Camera-type eye (tissue), 1 donor: Measurements from ENCODE around the gene TMUB1. TPM values are rescaled to one million over a fixed set of nuclear protein-coding genes. Genes with fewer than 3 reads are reported as not detected.

Experiments used
- total RNA-seq: library from RNA; depleted of rRNA; stranded (reverse); fragments of >200 nt; gene quantifications from one replicate; pipeline ENCODE4 v1.2.3, GENCODE V29; 2014

TMUB1 gene
- total RNA-seq = 21.1 TPM

GRCh38 chr7:151083071-151083823 lies at the start of gene TMUB1:
TMUB1 (minus strand) TSS chr7:151083493; CDS start chr7:151082563, 930 bp downstream.

GRCh38 chr7:151085691-151086620 lies 2.7 kb upstream of the TMUB1 start, which contains the start of gene AGAP3:
AGAP3 (plus strand) TSS chr7:151086475; CDS start chr7:151086742, 267 bp downstream.

GRCh38 chr7:151080522-151081169 lies 2.6 kb downstream of the TMUB1 start, which contains the start of gene FASTK:
FASTK (minus strand) TSS chr7:151080809; CDS start chr7:151080766, 43 bp downstream.

GRCh38 chr7:151059367-151060112 lies 23.8 kb downstream of the TMUB1 start, which contains the start of gene SLC4A2:
SLC4A2 (plus strand) TSS chr7:151059589; CDS start chr7:151061988, 2,399 bp downstream.

GRCh38 chr7:151057506-151057988 lies 25.7 kb downstream of the TMUB1 start, which contains the start of gene CDK5:
CDK5 (minus strand) TSS chr7:151057897; CDS start chr7:151057848, 49 bp downstream.

GRCh38 chr7:151047976-151048815 lies 35.1 kb downstream of the TMUB1 start, which contains the start of gene ASIC3:
ASIC3 (plus strand) TSS chr7:151048531; CDS start chr7:151048886, 355 bp downstream.

Other genes with a start within 250 kb of the TMUB1 start
- gene AOC1, start 231.0 kb downstream of the TMUB1 start, total RNA-seq = not detected
- 22.7 TPM for gene KCNH2, start 105.2 kb downstream of the TMUB1 start, total RNA-seq
- 7.9 TPM for gene NOS3, start 92.5 kb downstream of the TMUB1 start, total RNA-seq
- 1.9 TPM for gene ATG9B, start 59.0 kb downstream of the TMUB1 start, total RNA-seq
- 23.3 TPM for gene ABCB8, start 55.0 kb downstream of the TMUB1 start, total RNA-seq
- gene ASIC3, start 35.0 kb downstream of the TMUB1 start, total RNA-seq = 4.4 TPM
- 18.6 TPM for gene CDK5, start 25.6 kb downstream of the TMUB1 start, total RNA-seq
- 69.0 TPM for gene SLC4A2, start 23.9 kb downstream of the TMUB1 start, total RNA-seq
- gene FASTK, start 2.7 kb downstream of the TMUB1 start, total RNA-seq = 65.1 TPM
- gene AGAP3, start 3.0 kb upstream of the TMUB1 start, total RNA-seq = 68.7 TPM
- gene GBX1, start 84.2 kb upstream of the TMUB1 start, total RNA-seq = not detected
- gene ASB10, start 103.8 kb upstream of the TMUB1 start, total RNA-seq = 0.44 TPM
- gene H2BK1, start 127.0 kb upstream of the TMUB1 start, total RNA-seq = not detected
- gene ABCF2, start 143.7 kb upstream of the TMUB1 start, total RNA-seq = 32.5 TPM
- 31.4 TPM for gene CHPF2, start 149.0 kb upstream of the TMUB1 start, total RNA-seq
- 64.0 TPM for gene SMARCD3, start 165.2 kb upstream of the TMUB1 start, total RNA-seq